ENCODE data around the gene TMEM115. TPM values are rescaled to one million over a fixed set of nuclear protein-coding genes. Genes with fewer than 3 reads are reported as not detected.

The TMEM115 gene
- total and polyA plus RNA-seq, 7 experiments from 2014 or later: 17.7 to 40.9 (median 26.0) TPM

DNA sequence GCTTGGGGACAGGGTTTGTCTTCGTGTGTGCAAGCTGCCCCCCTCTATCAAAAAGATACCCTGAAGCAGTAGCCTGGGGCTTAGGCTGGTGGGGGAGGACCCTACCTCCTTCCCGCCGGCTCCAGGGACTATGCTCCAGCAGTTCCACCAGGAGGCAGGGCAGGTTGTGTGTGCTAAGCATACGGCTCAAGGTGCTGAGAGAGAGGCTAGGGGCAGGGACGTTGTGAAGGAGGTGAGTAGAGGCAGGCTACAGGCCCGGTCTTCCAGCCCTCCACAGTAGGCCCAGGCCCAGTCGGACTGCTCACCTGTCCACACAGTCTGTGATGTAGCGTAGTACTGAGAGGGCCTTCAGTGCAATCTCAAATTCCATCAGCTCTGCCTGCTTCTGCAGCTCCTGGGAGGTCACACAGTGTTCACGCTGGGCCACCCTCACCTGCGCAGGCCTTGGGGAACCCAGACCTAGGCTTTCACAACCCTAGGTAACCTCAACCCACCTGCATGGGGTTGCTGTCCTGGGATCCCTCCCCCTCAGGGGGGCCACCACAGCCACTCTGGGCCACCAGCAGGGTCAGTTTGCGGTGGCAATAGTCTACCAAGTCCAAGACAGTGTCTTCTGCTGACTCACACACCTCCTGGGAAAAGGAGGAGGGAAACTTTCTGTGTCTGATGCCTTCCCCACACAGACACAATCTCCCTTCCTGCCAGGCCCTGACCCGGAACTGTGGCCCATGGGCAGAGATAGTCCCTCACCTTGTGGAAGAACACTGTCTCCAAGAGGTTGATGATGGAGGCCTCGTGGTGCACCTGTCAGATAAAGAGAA lies 16.3 kb downstream of the TMEM115 start:
- peak overlapping the region in 5 of 9 donors; percentile 5 to 69 (median 38) for H3K27ac Mint-ChIP-seq
- ChIA-PET CTCF (interaction anchor here (0.6 kb wide), 1 partner anchor 85 kb away, joined by 3 read pairs; no protein-coding TSS in a partner anchor), POLR2A (interaction anchor here (0.9 to 34.0 kb wide), 3 partner anchors 8 to 44 kb away, joined by 3 to 656 read pairs (median 656); partner anchors contain the start of genes CYB561D2, HYAL2, HYAL3 and NAA80)
- Histone ChIP-seq H3K4me1 (ENCODE audit: control insufficient read depth in 2 of 2, insufficient read depth in 2 of 2, low read length in 2 of 2) (peaks cover 21 to 42% of the 10 kb centered on the region in 2 donors), H3K9me3 (ENCODE audit: control insufficient read depth in 2 of 3, low read length in 3 of 3) (no peaks in the 10 kb centered on the region), H3K27ac (ENCODE audit: low read depth, low read length) (no peak overlapping the region), H3K4me3 (ENCODE audit: low read length) (no peak overlapping the region), H3K27me3 (ENCODE audit: control insufficient read depth in 2 of 2, insufficient read depth in 2 of 2, low read length in 2 of 2) (no peaks in the 10 kb centered on the region), H3K36me3 (ENCODE audit: control insufficient read depth in 2 of 3, insufficient read depth in 3 of 3, low read length in 3 of 3) (peaks cover 0 to 7% (median 0%) of the 10 kb centered on the region in 3 experiments)
- intact Hi-C loops (cut with micrococcal nuclease): loop anchor here in 1 of 2 donors (5.0 kb wide), 1 partner anchor 1329 kb away; the partner anchor contains the start of gene TEX264
- peaks cover 0 to 3% (median 0%) of the 10 kb centered on the region in 11 donors for H3K9me3 Mint-ChIP-seq
- peaks cover 18 to 66% (median 52%) of the 10 kb centered on the region in 7 donors for H3K4me1 Mint-ChIP-seq
- no peaks in the 10 kb centered on the region for H3K27me3 Mint-ChIP-seq
- H3K36me3 Mint-ChIP-seq: peaks cover 0 to 22% (median 0%) of the 10 kb centered on the region in 5 donors
- H3K4me3 Mint-ChIP-seq: peak overlapping the region in 1 of 10 donors; percentile 47
- no peak for DNase-seq
- ATAC-seq: no peak

DNA sequence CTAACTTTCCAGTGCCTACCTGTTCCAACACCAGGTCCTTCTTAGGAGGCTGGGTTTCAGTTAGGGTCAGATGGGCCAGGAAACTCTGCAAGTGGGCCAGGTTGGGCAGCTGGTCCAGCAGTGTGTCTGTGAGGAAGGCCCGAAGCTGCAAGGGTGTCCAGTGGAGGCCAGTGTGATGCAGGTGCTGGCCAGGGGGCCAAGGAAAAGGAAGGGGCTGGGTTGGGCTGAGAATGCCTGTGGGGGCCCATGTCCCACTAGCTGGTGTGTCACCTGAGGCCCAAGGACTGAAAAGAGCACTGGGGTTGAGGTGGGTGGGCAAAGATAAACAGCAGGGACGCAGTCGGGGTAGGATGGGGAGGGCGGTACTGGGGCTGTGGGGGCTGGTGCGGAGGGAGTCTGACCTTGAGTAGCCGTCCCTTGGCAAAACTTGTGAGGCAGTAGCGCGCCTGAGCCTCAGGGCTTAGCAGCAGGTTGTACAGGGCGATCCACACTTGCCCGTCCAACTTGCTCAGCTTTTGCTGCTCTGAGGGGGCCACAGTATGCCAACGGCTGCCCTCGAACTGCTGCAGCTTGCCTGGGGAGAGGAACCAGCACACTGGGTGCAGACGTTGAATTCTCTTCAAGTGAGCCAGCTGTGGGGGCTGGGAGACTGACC lies 17.2 kb downstream of the TMEM115 start:
- peak overlapping the region in 6 of 10 donors; percentile 12 to 80 (median 46) for H3K4me3 Mint-ChIP-seq
- H3K4me1 ChIP-seq (ENCODE audit: control insufficient read depth in 2 of 2, insufficient read depth in 2 of 2, low read length in 2 of 2): peaks cover 14 to 42% of the 10 kb centered on the region in 2 donors
- peaks cover 0 to 3% (median 0%) of the 10 kb centered on the region in 5 donors for H3K27me3 Mint-ChIP-seq
- peaks cover 0 to 20% (median 0%) of the 10 kb centered on the region in 5 donors for H3K36me3 Mint-ChIP-seq
- CTCF ChIA-PET: interaction anchor here (1.3 kb wide), 1 partner anchor 11 kb away, joined by 3 read pairs; no protein-coding TSS in a partner anchor
- peaks cover 0 to 3% (median 0%) of the 10 kb centered on the region in 11 donors for H3K9me3 Mint-ChIP-seq
- peak overlapping the region; percentile 69 for H3K27ac ChIP-seq (ENCODE audit: low read depth, low read length)
- intact Hi-C loops (cut with micrococcal nuclease): loop anchor here in 1 of 2 donors (2.0 to 5.0 kb wide), 2 partner anchors 231 to 1330 kb away; partner anchors contain the start of gene TEX264
- H3K9me3 ChIP-seq (ENCODE audit: control insufficient read depth in 2 of 3, low read length in 3 of 3): no peaks in the 10 kb centered on the region
- no peak overlapping the region for H3K4me3 ChIP-seq (ENCODE audit: low read length)
- POLR2A ChIA-PET: interaction anchor here (0.9 to 34.0 kb wide), 3 partner anchors 7 to 43 kb away, joined by 3 to 656 read pairs (median 656); partner anchors contain the start of genes CYB561D2, HYAL2, HYAL3 and NAA80
- ATAC-seq: no peak
- DNase-seq: no peak
- H3K27ac Mint-ChIP-seq: peak overlapping the region in 6 of 9 donors; percentile 78 to 96 (median 92)
- H3K4me1 Mint-ChIP-seq: peaks cover 18 to 62% (median 46%) of the 10 kb centered on the region in 7 donors
- H3K27me3 ChIP-seq (ENCODE audit: control insufficient read depth in 2 of 2, insufficient read depth in 2 of 2, low read length in 2 of 2): no peaks in the 10 kb centered on the region
- H3K36me3 ChIP-seq (ENCODE audit: control insufficient read depth in 2 of 3, insufficient read depth in 3 of 3, low read length in 3 of 3): peaks cover 0 to 4% (median 0%) of the 10 kb centered on the region in 3 experiments

DNA sequence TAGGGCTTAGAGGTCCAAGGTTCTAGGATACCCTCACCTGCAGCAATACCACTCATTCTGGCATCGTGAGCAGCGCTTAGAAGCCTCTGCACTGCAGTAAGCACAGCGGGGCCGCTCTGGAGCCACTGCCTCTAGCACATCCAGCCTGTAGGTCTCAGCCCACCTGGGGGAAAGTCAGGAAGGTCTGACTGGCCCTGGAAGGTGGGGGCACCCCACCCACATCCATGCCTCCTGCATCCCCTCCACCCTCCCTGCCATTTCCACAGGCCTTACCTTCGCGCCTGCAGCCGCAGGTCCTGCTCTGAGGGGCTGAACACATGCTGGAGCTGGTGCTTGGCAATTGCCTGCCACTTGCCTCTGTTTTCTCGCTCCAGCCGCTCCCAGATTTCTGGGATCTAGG lies 17.8 kb downstream of the TMEM115 start:
- Mint-ChIP-seq H3K4me1 (peaks cover 20 to 63% (median 47%) of the 10 kb centered on the region in 7 donors), H3K36me3 (peaks cover 0 to 22% (median 0%) of the 10 kb centered on the region in 5 donors), H3K9me3 (peaks cover 0 to 3% (median 0%) of the 10 kb centered on the region in 11 donors), H3K27me3 (peaks cover 0 to 3% (median 0%) of the 10 kb centered on the region in 5 donors), H3K4me3 (peak overlapping the region; percentile 61 to 96 (median 86)), H3K27ac (peak overlapping the region in 7 of 9 donors; percentile 78 to 96 (median 92))
- ChIA-PET CTCF (interaction anchor here (1.3 to 1.6 kb wide), 3 partner anchors 8 to 270 kb away, joined by 3 to 10 read pairs (median 4); partner anchors contain the start of genes CISH, CYB561D2 and NPRL2), POLR2A (interaction anchor here (1.4 to 34.0 kb wide), 3 partner anchors 15 to 42 kb away, joined by 5 to 656 read pairs (median 11); partner anchors contain the start of genes CYB561D2, HYAL2, HYAL3 and NAA80)
- H3K4me1 ChIP-seq (ENCODE audit: control insufficient read depth in 2 of 2, insufficient read depth in 2 of 2, low read length in 2 of 2): peaks cover 14 to 45% of the 10 kb centered on the region in 2 donors
- H3K9me3 ChIP-seq (ENCODE audit: control insufficient read depth in 2 of 3, low read length in 3 of 3): no peaks in the 10 kb centered on the region
- H3K27ac ChIP-seq (ENCODE audit: low read depth, low read length): peak overlapping the region; percentile 69
- no peak for ATAC-seq
- H3K27me3 ChIP-seq (ENCODE audit: control insufficient read depth in 2 of 2, insufficient read depth in 2 of 2, low read length in 2 of 2): no peaks in the 10 kb centered on the region
- DNase-seq: no peak
- H3K36me3 ChIP-seq (ENCODE audit: control insufficient read depth in 2 of 3, insufficient read depth in 3 of 3, low read length in 3 of 3): peaks cover 0 to 7% (median 0%) of the 10 kb centered on the region in 3 experiments
- intact Hi-C loops (cut with micrococcal nuclease): loop anchor here in 1 of 2 donors (2.0 to 5.0 kb wide), 2 partner anchors 231 to 1331 kb away; partner anchors contain the start of gene TEX264
- H3K4me3 ChIP-seq (ENCODE audit: low read length): no peak overlapping the region

DNA sequence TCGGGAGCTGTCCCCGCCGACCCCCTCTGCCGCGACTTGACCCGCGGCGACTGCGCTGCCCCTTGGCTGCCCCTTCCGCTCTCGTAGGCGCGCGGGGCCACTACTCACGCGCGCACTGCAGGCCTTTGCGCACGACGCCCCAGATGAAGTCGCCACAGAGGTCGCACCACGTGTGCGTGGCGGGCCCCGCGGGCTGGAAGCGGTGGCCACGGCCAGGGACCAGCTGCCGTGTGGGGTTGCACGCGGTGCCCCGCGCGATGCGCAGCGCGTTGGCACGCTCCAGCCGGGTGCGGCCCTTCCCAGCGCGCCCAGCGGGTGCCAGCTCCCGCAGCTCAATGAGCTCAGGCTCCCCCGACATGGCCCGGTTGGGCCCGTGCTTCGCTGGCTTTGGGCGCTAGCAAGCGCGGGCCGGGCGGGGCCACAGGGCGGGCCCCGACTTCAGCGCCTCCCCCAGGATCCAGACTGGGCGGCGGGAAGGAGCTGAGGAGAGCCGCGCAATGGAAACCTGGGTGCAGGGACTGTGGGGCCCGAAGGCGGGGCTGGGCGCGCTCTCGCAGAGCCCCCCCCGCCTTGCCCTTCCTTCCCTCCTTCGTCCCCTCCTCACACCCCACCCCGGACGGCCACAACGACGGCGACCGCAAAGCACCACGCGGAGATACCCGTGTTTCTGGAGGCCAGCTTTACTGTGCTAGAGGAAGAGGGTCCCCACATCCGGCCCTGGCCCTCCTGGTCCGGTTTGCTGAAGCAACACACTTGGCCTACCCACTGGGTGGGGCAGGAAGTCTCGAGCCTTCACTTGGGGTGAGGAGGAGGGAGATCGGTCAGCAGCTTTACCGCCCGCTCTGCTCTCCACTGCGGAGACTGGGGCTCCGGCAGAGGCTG lies 18.6 kb downstream of the TMEM115 start, which contains the start of gene RASSF1:
RASSF1 (minus strand) TSS at position 389 of the 882 bp plus-strand sequence; CDS start at position 358, 31 bp downstream.
- H3K27ac Mint-ChIP-seq: peak within 1 kb of the TSS; percentile 89 to 97 (median 96)
- H3K36me3 Mint-ChIP-seq: peaks cover 0 to 27% (median 0%) of the 10 kb centered on the region in 5 donors
- no peaks in the 10 kb centered on the region for H3K9me3 ChIP-seq (ENCODE audit: control insufficient read depth in 2 of 3, low read length in 3 of 3)
- peaks cover 0 to 3% (median 0%) of the 10 kb centered on the region in 11 donors for H3K9me3 Mint-ChIP-seq
- CTCF ChIA-PET: interaction anchor here (1.3 to 1.6 kb wide), 3 partner anchors 9 to 271 kb away, joined by 3 to 10 read pairs (median 4); partner anchors contain the start of genes CISH, CYB561D2 and NPRL2
- H3K4me1 Mint-ChIP-seq: peaks cover 24 to 64% (median 47%) of the 10 kb centered on the region in 7 donors
- H3K4me1 ChIP-seq (ENCODE audit: control insufficient read depth in 2 of 2, insufficient read depth in 2 of 2, low read length in 2 of 2): peaks cover 22 to 49% of the 10 kb centered on the region in 2 donors
- peaks cover 0 to 3% (median 0%) of the 10 kb centered on the region in 5 donors for H3K27me3 Mint-ChIP-seq
- H3K4me3 Mint-ChIP-seq: peak within 1 kb of the TSS; percentile 82 to 97 (median 95)
- H3K27me3 ChIP-seq (ENCODE audit: control insufficient read depth in 2 of 2, insufficient read depth in 2 of 2, low read length in 2 of 2): no peaks in the 10 kb centered on the region
- intact Hi-C loops (cut with micrococcal nuclease): loop anchor here in 1 of 2 donors (2.0 to 5.0 kb wide), 2 partner anchors 232 to 1332 kb away; partner anchors contain the start of gene TEX264
- H3K4me3 ChIP-seq (ENCODE audit: low read length): peak within 1 kb of the TSS; percentile 83
- POLR2A ChIA-PET: interaction anchor here (0.7 to 34.0 kb wide), 9 partner anchors 16 to 262 kb away, joined by 3 to 656 read pairs (median 3); partner anchors contain the start of genes C3orf18, CYB561D2, GNAI2 and HEMK1
- peak within 1 kb of the TSS; percentile 69 for H3K27ac ChIP-seq (ENCODE audit: low read depth, low read length)
- ATAC-seq (peak; percentile 17), DNase-seq (peak; percentile 29 to 80 (median 46))
- peaks cover 0 to 7% (median 0%) of the 10 kb centered on the region in 3 experiments for H3K36me3 ChIP-seq (ENCODE audit: control insufficient read depth in 2 of 3, insufficient read depth in 3 of 3, low read length in 3 of 3)

DNA sequence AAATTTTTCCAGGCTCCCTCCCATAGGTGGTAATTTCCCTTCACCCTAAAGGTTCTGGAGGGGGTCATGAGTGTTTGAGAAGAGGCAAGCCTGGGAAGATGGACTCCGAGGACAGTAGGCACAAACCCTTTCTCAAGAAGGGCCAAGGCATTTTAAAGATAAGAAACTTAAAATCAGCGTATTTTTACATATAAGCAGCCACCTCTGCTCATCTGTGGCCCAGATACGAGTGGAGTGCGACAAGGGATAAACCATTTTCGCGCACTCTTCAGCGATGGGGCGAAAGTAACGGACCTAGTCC lies 19.2 kb downstream of the TMEM115 start:
- intact Hi-C loops (cut with micrococcal nuclease): loop anchor here in 1 of 2 donors (2.0 to 5.0 kb wide), 2 partner anchors 233 to 1332 kb away; partner anchors contain the start of gene TEX264
- H3K9me3 Mint-ChIP-seq: peaks cover 0 to 3% (median 0%) of the 10 kb centered on the region in 11 donors
- H3K27me3 Mint-ChIP-seq: peaks cover 0 to 3% (median 0%) of the 10 kb centered on the region in 5 donors
- H3K9me3 ChIP-seq (ENCODE audit: control insufficient read depth in 2 of 3, low read length in 3 of 3): no peaks in the 10 kb centered on the region
- peaks cover 23 to 44% of the 10 kb centered on the region in 2 donors for H3K4me1 ChIP-seq (ENCODE audit: control insufficient read depth in 2 of 2, insufficient read depth in 2 of 2, low read length in 2 of 2)
- H3K36me3 ChIP-seq (ENCODE audit: control insufficient read depth in 2 of 3, insufficient read depth in 3 of 3, low read length in 3 of 3): peaks cover 0 to 7% (median 0%) of the 10 kb centered on the region in 3 experiments
- H3K27me3 ChIP-seq (ENCODE audit: control insufficient read depth in 2 of 2, insufficient read depth in 2 of 2, low read length in 2 of 2): no peaks in the 10 kb centered on the region
- H3K4me3 ChIP-seq (ENCODE audit: low read length): peak overlapping the region; percentile 83
- peak overlapping the region; percentile 82 to 97 (median 95) for H3K4me3 Mint-ChIP-seq
- ChIA-PET POLR2A (interaction anchor here (0.9 to 34.0 kb wide), 9 partner anchors 12 to 262 kb away, joined by 3 to 656 read pairs (median 5); partner anchors contain the start of genes C3orf18, CYB561D2, GNAI2 and HEMK1), CTCF (interaction anchor here (1.5 to 1.6 kb wide), 2 partner anchors 10 to 272 kb away, joined by 4 to 10 read pairs; partner anchors contain the start of genes CISH, CYB561D2 and NPRL2)
- ATAC-seq (no peak), DNase-seq (no peak)
- peak overlapping the region; percentile 69 for H3K27ac ChIP-seq (ENCODE audit: low read depth, low read length)
- peak overlapping the region; percentile 89 to 97 (median 96) for H3K27ac Mint-ChIP-seq
- H3K36me3 Mint-ChIP-seq: peaks cover 0 to 30% (median 0%) of the 10 kb centered on the region in 5 donors
- H3K4me1 Mint-ChIP-seq: peaks cover 24 to 66% (median 51%) of the 10 kb centered on the region in 7 donors
